Astrocyte (in vitro differentiated cells and primary cell): ENCODE results near the gene ITGA3. TPM values are rescaled to one million over a fixed set of nuclear protein-coding genes. Genes with fewer than 3 reads are reported as not detected.

Experiments
- DNase-seq: peaks from one replicate; pipeline ENCODE4 v3.0.0-alpha.2; 2010; ENCODE audit warnings: low read depth
- FAIRE-seq: peaks from 2 replicates; lab custom pipeline; 2011; peaks lifted over from hg19 to GRCh38; lab: Jason Lieb, UNC
- H2AFZ ChIP-seq: 2 replicates; pipeline ENCODE4 v1.6.0; 2012; ENCODE audit warnings: low read depth, low read length, inconsistent platforms
- H3K27ac ChIP-seq: 2 replicates; pipeline ENCODE4 v1.5.1; 2011; ENCODE audit warnings: low read depth, low read length, inconsistent platforms
- H3K27me3 ChIP-seq: 2 replicates; pipeline ENCODE4 v1.6.0; 2011; ENCODE audit warnings: low read length, inconsistent platforms; ENCODE audit not compliant: insufficient read depth
- H3K36me3 ChIP-seq: 2 replicates; pipeline ENCODE4 v1.5.1; 2011; ENCODE audit warnings: low read length, inconsistent platforms; ENCODE audit not compliant: insufficient read depth
- H3K4me1 ChIP-seq: 2 replicates; pipeline ENCODE4 v1.5.1; 2011; ENCODE audit warnings: low read length, inconsistent platforms; ENCODE audit not compliant: insufficient read depth
- H3K4me2 ChIP-seq: 2 replicates; pipeline ENCODE4 v1.6.0; 2012; ENCODE audit warnings: low read length, inconsistent platforms
- H3K4me3 ChIP-seq: 2 replicates; pipeline ENCODE4 v1.5.1; 2011; ENCODE audit warnings: low read depth, mild to moderate bottlenecking, low read length, inconsistent platforms; ENCODE audit not compliant: insufficient read depth
- H3K79me2 ChIP-seq: 2 replicates; pipeline ENCODE4 v1.6.0; 2012; ENCODE audit warnings: mild to moderate bottlenecking, low read length, inconsistent platforms; ENCODE audit not compliant: insufficient read depth
- H3K9ac ChIP-seq: 2 replicates; pipeline ENCODE4 v1.6.0; 2012; ENCODE audit warnings: mild to moderate bottlenecking, low read length, inconsistent platforms
- H3K9me3 ChIP-seq: 2 replicates; pipeline ENCODE4 v1.5.1; 2012; ENCODE audit warnings: low read depth, mild to moderate bottlenecking, low read length, inconsistent platforms; ENCODE audit not compliant: insufficient read depth
- H4K20me1 ChIP-seq: 2 replicates; pipeline ENCODE4 v1.6.0; 2012; ENCODE audit warnings: low read length, inconsistent platforms; ENCODE audit not compliant: insufficient read depth
- H3K27ac Mint-ChIP-seq: one replicate; pipeline ENCODE4 v1.8.0; 2021; ENCODE audit warnings: mild to moderate bottlenecking, mixed read lengths; ENCODE audit not compliant: unreplicated experiment
- H3K27me3 Mint-ChIP-seq: one replicate; pipeline ENCODE4 v1.8.0; 2021; ENCODE audit warnings: low read depth, mixed read lengths; ENCODE audit not compliant: unreplicated experiment
- H3K36me3 Mint-ChIP-seq: one replicate; pipeline ENCODE4 v1.8.0; 2021; ENCODE audit warnings: low read depth, mixed read lengths; ENCODE audit not compliant: unreplicated experiment
- H3K4me1 Mint-ChIP-seq: one replicate; pipeline ENCODE4 v1.8.0; 2021; ENCODE audit warnings: low read depth, mixed read lengths; ENCODE audit not compliant: unreplicated experiment
- H3K4me3 Mint-ChIP-seq: one replicate; pipeline ENCODE4 v1.8.0; 2021; ENCODE audit warnings: mild to moderate bottlenecking, moderate library complexity, mixed read lengths; ENCODE audit not compliant: unreplicated experiment
- H3K9me3 Mint-ChIP-seq: one replicate; pipeline ENCODE4 v1.8.0; 2021; ENCODE audit warnings: mild to moderate bottlenecking, mixed read lengths; ENCODE audit not compliant: unreplicated experiment
- EZH2 ChIP-seq: IDR thresholded peaks from 2 replicates; pipeline ENCODE4 v1.6.1; 2012; ENCODE audit warnings: mild to moderate bottlenecking, low read length, inconsistent platforms; ENCODE audit not compliant: insufficient read depth
- total RNA-seq: library from RNA; stranded (reverse); gene quantifications from 2 replicates; pipeline ENCODE4 v1.2.1, GENCODE V29; 2021
- TF ChIP-seq, protein P1 (sequence below): IDR thresholded peaks from 2 replicates; pipeline ENCODE4 v1.5.1; 2011; ENCODE audit warnings: low read depth, mild to moderate bottlenecking, inconsistent platforms, low read length, moderate library complexity; ENCODE audit not compliant: insufficient read depth

ITGA3 gene
- total RNA-seq, 1 donor from 2014 or later = 319 TPM

DNA sequence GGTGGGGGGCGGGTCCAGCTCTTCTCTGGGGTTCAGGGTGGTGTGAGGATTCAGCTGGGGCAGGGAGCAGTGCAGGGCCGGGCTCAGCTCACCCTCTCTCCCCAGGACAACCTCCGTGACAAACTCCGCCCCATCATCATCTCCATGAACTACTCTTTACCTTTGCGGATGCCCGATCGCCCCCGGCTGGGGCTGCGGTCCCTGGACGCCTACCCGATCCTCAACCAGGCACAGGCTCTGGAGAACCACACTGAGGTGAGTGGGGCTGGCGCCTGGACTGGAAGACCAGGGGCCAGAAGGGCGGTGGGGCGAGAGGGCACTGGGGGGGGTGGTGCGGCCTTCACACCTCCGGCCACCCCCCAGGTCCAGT lies 20.3 kb downstream of the ITGA3 start:
- H3K4me3 Mint-ChIP-seq = no peak overlapping the region
- Histone ChIP-seq H3K9me3 (no peaks in the 10 kb centered on the region), H3K27ac (no peak overlapping the region), H4K20me1 (peaks cover 93% of the 10 kb centered on the region), H3K9ac (no peak overlapping the region), H3K4me1 (no peaks in the 10 kb centered on the region), H3K4me3 (no peak overlapping the region), H3K36me3 (peaks cover 75% of the 10 kb centered on the region), H3K27me3 (no peaks in the 10 kb centered on the region), H3K4me2 (no peak overlapping the region), H2AFZ (no peak overlapping the region), H3K79me2 (peaks cover 57% of the 10 kb centered on the region)
- DNase-seq (no peak), FAIRE-seq (no peak)
- TF ChIP-seq, protein P1, sequence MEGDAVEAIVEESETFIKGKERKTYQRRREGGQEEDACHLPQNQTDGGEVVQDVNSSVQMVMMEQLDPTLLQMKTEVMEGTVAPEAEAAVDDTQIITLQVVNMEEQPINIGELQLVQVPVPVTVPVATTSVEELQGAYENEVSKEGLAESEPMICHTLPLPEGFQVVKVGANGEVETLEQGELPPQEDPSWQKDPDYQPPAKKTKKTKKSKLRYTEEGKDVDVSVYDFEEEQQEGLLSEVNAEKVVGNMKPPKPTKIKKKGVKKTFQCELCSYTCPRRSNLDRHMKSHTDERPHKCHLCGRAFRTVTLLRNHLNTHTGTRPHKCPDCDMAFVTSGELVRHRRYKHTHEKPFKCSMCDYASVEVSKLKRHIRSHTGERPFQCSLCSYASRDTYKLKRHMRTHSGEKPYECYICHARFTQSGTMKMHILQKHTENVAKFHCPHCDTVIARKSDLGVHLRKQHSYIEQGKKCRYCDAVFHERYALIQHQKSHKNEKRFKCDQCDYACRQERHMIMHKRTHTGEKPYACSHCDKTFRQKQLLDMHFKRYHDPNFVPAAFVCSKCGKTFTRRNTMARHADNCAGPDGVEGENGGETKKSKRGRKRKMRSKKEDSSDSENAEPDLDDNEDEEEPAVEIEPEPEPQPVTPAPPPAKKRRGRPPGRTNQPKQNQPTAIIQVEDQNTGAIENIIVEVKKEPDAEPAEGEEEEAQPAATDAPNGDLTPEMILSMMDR = no peak
- TF ChIP-seq EZH2 = no peak
- peaks cover 42% of the 10 kb centered on the region for H3K36me3 Mint-ChIP-seq
- peaks cover 2% of the 10 kb centered on the region for H3K9me3 Mint-ChIP-seq
- H3K27ac Mint-ChIP-seq = no peak overlapping the region
- H3K27me3 Mint-ChIP-seq = no peaks in the 10 kb centered on the region
- peaks cover 7% of the 10 kb centered on the region for H3K4me1 Mint-ChIP-seq

DNA sequence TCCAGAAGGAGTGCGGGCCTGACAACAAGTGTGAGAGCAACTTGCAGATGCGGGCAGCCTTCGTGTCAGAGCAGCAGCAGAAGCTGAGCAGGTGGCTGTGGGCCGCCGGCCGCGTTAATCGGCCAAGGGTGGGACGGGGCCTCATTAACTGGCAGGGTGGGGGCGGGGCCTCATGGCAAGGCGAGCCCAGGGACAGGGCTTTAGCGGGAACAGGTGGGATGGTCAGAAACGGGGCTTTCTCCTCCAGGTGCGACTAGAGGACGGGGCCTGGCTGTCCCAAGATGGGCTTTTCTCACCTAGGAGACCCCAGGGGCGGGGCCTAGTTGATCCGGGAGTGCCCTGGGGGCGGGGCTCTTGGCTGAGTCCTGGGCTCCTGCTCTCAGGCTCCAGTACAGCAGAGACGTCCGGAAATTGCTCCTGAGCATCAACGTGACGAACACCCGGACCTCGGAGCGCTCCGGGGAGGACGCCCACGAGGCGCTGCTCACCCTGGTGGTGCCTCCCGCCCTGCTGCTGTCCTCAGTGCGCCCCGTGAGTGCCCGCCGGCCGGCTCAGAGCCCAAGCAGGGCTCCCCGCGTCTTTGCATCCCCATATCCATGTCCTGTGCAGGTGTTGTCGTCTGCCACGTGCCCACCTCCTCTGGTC lies 20.8 kb downstream of the ITGA3 start:
- peaks cover 75% of the 10 kb centered on the region for H3K36me3 ChIP-seq
- no peak overlapping the region for H3K4me2 ChIP-seq
- peaks cover 5% of the 10 kb centered on the region for H3K4me1 Mint-ChIP-seq
- no peaks in the 10 kb centered on the region for H3K4me1 ChIP-seq
- peaks cover 52% of the 10 kb centered on the region for H3K79me2 ChIP-seq
- H2AFZ ChIP-seq = no peak overlapping the region
- H3K27me3 Mint-ChIP-seq = no peaks in the 10 kb centered on the region
- TF ChIP-seq, protein P1 = no peak
- no peak for TF ChIP-seq EZH2
- no peak overlapping the region for H3K27ac ChIP-seq
- no peak overlapping the region for H3K9ac ChIP-seq
- no peak for FAIRE-seq
- DNase-seq = no peak
- H4K20me1 ChIP-seq = peaks cover 89% of the 10 kb centered on the region
- H3K4me3 Mint-ChIP-seq = no peak overlapping the region
- no peaks in the 10 kb centered on the region for H3K27me3 ChIP-seq
- no peak overlapping the region for H3K27ac Mint-ChIP-seq
- no peaks in the 10 kb centered on the region for H3K9me3 ChIP-seq
- H3K9me3 Mint-ChIP-seq = no peaks in the 10 kb centered on the region
- H3K36me3 Mint-ChIP-seq = peaks cover 39% of the 10 kb centered on the region
- H3K4me3 ChIP-seq = no peak overlapping the region

DNA sequence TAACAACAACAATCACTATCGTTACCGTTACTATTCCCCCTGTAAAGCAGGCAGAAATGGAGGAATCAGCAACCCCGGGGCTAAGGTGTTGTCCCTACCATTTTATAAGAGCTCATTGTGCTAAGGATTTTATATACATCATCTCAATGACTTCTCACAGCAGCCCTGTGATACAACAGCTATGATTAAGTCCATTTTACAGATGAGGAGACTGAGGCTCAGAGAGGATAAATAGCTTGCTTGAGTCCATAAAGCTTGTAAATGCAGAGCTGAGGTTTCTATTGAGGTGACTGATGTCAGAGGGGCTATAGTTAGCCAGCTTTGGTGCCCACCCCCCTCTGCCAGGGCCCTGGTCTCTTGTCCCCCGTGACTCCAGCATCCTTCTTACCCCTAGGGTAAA lies 22.5 kb downstream of the ITGA3 start:
- Mint-ChIP-seq H3K4me1 (no peaks in the 10 kb centered on the region), H3K27ac (no peak overlapping the region), H3K4me3 (no peak overlapping the region), H3K36me3 (peaks cover 40% of the 10 kb centered on the region), H3K9me3 (no peaks in the 10 kb centered on the region), H3K27me3 (no peaks in the 10 kb centered on the region)
- Histone ChIP-seq H3K27ac (no peak overlapping the region), H3K9me3 (no peaks in the 10 kb centered on the region), H4K20me1 (peaks cover 73% of the 10 kb centered on the region), H3K4me3 (no peak overlapping the region), H3K27me3 (no peaks in the 10 kb centered on the region), H2AFZ (no peak overlapping the region), H3K4me2 (no peak overlapping the region), H3K36me3 (peaks cover 80% of the 10 kb centered on the region), H3K79me2 (peaks cover 41% of the 10 kb centered on the region), H3K4me1 (no peaks in the 10 kb centered on the region), H3K9ac (peak overlapping the region; percentile 2)
- no peak for FAIRE-seq
- no peak for DNase-seq
- TF ChIP-seq, protein P1 = no peak
- no peak for TF ChIP-seq EZH2
